NCI-H1436 (cell line): ENCODE results near the gene CNN2.
"Not testable (repeated sequence)": the region's sequence is repeated elsewhere in the genome, so short reads cannot be mapped to it uniquely, and the experiment has no call there.

Experiments used
- DNase-seq: peaks from one replicate; lab custom pipeline; 2025; lab: John Stamatoyannopoulos, UW

Gene CNN2

DNA sequence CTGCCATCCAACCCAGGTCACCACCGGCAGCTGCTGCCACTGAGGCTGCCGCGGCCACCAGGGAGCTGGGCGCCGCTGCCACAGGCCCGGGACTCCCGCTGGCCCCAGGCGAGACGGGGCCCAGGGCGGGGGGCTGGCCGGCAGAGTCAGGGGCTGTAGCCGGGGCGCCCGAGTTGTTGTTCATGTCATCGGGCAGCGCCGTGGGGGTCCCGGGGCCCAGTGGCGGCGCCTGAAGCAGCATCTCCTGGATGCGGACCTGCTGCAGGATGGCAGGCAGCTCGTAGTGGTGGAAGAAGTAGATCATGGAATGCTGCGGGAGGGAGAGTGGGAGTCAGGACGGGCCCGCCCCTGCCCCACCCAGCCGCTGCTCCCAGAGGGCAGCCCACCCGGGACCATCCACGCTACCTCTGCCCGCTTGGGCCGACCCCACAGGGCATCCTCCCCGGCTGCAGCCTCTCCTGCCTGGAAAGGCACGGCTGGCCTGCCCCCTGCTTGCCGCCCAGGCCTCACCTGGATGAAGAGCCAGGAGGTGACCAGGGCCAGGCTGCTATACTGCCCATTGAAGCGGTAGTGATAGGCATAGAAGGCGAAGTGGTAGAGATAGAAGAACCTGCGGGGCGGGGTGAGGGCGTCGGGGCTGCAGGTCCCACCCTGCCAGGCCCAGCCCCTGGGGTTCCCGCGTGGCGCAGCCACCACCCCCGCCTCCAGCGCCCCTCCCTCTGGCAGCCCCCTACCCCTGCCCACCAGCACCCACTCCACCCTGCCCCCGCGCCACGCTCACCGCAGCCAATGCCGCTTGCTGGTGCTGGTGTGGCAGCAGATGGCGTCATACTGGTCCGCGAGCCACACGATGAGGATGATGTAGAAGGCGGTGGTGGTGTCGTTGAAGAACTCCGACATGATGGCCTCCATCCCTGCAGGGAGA is 15.6 kb upstream of the CNN2 start:
- DNase-seq: no peak

DNA sequence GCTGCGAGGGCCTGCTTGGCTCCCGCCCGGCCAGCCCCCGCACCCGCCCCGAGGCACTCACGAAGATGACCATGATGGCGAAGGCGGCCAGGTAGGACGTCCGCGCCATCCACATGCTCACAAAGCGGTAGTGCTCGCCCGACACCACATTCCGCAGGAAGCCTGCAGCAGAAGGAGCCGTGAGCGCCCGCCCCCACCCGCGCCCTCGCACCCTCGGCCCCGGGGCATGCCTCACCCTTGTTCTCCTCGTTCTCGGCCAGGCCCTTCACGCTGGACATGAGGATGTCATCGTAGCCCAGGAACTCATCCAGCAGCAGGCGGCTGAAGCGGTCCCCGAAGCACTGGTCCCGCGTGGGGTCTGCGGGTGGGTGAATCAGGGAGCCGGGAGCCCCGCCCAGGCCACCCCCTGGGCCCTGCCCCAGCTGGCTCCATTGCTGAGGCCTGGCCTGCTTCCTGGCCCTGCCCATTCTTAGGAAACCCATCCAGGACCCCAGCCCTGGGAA is 14.5 kb upstream of the CNN2 start:
- DNase-seq: no peak

DNA sequence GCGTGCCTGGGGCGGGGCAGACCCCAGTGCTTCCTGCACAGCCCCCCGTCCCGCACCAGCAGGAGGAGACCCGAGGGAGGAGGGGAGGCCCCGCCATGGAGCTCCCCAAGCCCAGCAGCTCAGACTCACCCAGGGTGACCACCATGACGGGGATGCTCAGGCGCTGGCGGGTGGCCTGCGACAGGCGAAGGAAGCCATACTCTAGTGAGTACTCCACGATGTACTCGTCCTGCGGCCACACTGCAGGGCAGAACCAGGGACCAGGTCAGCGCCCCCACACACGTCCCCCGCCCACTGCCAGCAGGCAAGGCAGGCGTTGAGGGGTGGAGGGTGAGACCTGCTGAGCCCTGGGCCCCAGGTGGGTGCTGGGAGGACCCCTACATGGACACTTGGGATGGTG is 14.1 kb upstream of the CNN2 start:
- DNase-seq: no peak

DNA sequence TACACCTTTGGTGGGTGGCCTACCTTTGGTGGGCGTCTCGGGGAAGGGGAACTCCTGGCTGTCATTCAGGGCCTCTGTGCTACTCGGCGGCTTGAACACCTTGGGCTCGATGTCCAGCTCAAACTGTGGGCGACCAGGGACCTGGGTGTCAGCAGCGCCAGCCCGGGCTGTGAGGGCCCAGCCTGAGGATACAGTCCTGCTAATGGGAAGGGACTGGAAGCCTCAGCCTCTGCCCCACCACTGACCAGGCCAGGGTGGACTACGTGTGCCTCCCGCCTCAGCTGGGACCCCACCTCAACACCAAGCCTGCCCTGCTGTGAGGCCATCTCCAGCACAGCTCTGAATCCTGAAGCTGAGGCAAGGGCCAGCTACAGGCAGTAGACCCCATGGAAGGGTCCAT is 13.2 kb upstream of the CNN2 start:
- no peak for DNase-seq

DNA sequence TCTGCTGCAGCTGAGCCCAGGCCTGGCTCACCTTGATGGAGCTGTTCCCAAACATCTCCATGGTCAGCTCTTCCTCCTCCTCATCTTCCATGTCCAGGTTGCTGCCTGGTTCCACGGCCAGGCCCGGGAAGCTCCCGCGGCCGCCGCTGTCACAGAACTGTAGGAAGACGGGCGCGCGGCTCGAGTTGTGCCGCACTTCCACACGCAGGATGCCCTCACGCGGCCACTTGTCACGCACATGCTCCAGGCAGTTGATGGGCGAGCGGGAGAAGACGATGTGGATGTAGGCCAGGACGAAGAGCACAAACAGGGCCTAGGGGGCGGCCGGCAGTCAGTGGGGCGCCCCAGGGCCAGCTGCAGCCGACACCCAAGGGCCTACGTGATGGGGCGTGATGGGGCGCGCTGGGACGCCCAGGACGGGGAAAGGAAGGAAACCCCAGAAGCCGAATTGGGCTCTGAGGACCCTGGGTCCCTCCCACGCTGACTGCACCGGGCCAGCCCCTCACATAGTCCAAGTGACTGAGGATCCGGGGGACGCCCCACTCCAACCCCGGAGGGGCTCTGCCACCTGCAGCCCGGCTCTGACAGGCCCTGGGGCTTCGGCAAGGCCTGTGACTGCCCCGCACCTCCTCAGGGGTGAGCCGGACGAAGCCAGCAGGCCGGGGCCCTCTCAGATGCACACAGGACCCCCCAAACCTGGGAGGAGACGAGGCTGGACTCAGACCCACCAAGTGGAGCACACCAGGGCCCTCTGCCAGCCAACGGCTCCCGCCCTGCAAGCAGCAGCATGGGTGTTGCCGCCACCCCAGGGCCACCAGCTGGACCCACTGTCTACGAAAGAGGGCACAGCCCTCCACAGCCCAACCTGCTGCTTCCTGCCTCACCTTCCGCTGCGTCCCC is 12.0 kb upstream of the CNN2 start:
- DNase-seq: no peak

DNA sequence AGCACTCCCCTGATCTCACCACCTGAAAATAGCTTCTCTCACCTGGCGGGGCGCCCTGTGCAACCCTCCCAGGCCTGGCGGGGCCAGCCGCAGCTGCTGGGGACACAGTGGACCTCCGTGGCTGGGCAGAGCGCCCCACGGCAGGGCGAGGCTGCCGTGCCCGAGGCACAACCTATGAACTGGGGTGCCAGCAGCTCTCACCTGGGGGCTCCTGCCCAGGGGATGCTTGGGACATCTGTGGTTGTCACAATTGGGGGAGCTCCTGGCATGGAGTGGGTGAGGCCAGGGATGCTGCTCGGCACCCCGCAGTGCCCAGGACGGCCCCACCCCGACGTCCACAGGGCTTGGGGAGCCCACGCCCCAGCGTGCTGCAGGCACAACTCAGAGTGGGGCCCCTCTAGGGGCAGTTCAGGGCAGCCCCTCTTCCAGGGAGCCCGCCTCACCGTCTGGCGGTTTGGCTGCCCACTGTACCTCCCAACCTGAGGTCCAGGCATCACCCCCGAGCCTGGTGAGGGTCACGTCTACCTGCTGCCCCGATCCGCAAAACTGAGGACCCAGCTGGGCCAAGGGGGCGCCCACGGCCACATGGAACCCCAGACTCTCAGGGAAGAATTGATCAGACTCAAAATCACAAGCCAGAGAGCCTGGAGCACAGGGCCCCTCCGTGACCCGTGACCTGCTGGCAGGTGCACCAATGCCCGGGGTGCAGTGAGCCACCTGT is 11.2 kb upstream of the CNN2 start:
- DNase-seq: no peak

DNA sequence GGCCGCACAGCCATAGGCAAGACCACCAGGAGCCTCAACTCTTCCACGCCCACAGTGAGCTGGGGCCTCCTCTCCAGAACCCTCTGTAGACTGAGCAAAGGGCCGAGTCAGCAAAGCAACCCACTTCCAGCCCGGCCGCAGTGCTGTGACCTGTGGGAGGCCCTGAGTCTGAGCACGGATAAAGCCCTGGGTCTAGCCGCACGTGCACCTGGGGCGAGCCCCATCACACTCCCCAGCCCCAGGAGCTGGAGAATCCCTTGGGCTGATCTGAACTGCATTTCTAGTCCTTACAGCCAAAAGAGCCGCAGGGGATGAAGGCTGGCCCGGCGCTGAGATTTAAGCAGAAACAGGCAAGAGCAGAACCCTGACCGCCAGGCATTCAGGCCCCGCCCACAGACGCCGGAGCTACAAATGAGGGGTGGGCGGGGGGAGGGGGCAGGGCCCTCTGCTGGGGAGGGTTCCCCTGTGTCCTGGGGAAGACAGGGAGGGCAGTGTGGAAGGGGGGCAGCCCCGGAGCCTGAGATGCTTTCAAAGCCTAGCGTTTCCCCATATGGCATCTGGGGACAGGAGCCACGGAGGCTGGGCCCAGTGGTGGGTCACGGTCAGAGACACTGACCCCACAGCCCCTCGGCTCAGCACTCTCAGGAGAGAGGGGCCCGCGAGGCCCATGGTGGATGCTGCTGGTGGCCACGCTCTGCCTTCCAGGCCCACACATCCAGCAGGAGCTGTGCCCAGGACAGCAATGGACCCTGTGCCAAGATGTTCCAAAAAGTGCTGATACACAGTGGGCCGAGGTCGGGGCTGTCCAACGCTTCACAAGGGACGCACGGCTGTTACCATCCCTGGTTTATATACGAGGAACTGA is 10.4 kb upstream of the CNN2 start:
- DNase-seq: no peak

DNA sequence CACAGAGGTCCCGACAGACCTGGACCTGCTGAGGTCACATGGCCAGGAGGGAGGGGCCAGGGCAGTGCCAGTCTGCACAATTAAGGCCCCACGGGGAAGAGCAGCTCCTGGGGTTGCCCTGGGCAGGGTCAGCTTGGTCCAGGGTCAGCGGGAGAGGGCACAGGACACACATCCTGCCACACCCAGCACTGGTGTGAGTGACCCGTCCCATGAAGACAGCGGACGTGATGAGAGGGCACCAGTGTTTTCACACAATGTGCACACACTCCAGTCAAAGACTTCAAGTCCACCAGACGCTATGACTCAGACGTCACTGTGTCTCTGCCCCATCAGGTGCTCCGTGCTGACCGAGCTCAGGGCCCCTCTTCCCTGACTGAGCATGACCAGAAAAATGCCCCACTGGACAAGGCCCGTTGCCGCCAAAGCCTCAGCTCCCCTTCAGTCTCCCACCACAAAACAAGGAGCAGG is 9.7 kb upstream of the CNN2 start:
- no peak for DNase-seq

DNA sequence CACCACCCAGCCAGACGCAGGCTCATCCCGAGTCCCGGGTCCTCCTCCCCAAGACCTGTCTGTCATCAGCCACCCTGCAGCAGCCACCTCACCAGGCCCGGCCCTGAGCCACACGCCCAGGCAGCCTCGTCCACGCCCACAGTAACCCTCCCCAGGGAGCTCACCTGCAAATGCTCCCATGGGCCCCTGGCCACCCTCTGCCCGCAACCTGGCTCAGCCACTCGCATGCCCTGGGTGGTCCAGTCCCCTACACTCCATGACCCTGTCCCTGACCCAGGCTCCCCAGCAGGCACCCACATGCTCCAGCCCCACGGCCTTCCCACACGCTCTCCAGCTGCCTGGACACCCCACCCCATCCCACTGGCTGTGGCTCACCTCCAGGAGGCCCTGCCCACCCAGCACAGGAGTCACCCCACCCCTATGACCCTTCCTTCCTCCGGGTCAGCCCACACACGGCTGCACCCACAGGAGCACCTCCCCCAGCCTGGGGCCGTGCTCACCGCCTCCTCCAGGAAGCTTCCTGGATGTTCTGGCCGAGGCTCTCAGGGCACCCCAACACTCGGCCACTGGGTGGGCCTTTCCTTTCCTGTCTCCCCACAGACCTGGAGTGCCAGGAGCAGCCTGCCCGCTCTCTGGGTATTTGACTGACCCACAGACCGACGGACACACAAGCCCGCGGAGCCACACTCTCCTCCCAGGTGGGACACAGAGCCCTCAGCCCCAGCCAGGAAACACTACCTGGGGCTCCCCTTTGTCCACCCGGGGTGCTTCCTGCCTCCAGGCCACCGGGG is 9.1 kb upstream of the CNN2 start:
- no peak for DNase-seq

DNA sequence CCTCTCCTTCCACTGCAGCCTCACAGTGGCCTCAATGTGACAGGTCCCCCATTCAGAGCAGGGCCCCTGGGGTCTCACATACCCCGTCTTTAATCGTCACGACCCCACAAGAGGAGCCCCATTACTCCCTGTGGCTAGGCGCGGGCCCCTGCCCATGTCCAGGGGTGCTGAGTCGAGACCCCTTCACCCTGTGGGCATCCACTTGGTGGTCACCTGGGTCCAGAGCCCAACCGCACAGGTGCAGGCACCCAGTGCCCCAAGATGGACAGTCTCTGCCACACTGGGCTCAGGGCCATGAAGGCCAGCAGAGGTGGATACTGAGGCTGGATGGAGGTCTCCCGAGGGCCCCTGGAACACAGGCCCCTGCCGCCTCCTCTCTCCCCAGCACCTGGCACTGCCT is 8.5 kb upstream of the CNN2 start:
- DNase-seq: no peak

DNA sequence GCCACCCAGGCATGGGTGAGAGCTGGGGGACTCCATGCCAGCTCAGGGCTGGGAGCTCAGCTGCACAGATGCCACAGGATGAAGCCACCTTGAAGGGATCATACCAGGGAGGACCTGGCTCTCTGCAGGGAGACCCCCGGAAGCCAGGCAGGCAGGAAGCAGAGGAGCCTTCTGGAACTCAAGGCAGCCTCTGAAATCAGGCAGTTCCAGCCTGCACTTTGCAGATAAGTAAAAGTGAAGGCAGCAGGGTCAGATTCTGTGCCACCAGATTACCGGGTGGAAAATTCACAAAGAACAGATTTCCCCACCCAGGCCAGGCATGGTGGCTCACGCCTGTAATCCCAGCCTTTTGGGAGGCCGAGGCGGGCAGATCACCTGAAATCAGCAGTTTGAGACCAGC is 8.0 kb upstream of the CNN2 start:
- no peak for DNase-seq

DNA sequence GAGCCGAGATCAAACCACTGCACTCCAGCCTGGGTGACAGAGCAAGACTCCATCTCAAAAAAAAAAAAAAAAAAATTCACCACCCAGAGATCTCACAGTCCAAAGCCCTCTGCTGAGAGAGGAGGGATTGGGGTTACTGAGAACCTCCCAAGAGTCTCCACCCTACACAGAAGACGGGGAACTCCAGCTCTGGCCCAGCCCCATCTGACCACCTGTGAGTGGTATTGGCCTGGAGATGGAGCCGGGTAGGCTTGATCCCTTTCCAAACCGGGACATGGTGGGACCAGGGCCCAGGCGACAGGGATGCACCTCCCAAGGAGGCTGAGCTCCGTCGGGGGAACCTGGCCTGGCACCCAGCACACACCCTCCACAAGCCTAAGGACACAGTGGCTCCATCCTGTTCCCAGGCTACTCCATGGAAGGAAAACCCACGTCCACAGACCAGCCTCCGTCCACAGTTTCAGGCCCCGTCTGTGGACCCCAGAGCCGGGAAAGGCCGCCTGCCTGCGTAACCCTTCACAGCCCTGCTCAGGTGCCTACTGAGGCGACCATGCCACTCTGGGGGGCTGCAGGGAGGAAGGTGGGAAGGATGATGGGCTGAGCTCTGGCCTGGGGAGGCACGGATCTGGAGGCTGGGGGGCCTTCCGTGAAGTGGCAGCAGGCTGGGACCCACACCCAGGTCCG is 7.3 kb upstream of the CNN2 start:
- no peak for DNase-seq

DNA sequence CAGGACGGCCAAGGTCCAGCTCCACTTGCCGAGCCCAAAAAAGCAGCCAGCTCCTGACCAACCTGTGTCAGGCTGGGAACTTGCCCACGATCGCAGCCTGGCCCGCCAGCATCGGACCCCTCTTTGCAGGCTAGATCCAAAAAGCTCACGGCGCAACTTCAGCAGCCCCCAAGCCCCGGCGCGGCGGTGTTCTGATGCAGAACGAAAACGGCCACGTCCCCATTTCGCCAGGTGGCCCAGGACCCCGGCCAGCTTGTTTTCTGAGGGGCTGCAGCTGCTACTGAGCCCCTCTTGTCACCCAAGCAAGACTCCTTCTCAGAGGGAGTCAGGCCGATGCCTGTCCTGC is 6.8 kb upstream of the CNN2 start:
- no peak for DNase-seq

DNA sequence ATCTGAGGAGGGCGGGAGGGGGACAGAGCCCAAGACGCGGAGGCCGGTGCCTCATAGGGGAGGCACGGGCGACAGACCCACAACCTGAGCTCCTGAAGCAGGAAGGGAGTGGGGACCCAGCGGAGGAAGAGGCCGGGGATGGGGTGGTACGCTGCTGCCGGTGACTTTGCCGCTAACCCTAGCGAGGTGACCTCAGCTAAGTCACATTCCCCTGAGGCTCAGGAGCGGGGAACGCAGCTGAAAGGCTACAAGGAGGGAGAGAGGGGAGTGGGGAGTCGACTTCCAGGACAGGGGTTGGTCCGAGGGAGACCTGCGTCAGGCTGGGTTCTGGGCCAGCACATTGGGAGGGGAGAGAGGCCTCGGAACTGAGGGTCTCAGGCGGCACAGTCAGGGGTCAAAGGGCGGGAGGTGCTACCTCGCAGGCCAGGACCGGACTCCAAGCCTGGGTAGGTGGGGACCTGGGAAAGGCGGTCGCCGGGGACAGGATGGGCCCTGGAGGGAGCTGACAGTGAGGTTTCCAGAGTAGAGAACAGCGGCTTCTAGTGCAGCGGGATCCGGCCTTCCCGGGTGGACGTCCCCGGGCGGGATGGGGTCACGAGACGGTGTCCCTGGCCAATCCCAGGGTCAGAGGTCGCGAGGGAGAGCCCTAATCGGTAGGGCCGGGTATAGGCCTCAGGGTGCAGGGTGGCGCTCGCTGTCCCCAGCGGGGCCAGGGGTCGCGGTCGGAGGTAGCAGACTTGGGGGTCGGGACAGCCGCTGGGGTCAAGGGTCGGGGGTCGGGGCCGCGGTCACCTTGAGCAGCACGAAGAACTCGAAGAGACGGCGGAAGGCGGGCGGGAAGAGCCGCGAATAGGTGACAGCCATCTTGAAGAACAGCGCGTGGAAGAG is 6.2 kb upstream of the CNN2 start:
- no peak for DNase-seq

DNA sequence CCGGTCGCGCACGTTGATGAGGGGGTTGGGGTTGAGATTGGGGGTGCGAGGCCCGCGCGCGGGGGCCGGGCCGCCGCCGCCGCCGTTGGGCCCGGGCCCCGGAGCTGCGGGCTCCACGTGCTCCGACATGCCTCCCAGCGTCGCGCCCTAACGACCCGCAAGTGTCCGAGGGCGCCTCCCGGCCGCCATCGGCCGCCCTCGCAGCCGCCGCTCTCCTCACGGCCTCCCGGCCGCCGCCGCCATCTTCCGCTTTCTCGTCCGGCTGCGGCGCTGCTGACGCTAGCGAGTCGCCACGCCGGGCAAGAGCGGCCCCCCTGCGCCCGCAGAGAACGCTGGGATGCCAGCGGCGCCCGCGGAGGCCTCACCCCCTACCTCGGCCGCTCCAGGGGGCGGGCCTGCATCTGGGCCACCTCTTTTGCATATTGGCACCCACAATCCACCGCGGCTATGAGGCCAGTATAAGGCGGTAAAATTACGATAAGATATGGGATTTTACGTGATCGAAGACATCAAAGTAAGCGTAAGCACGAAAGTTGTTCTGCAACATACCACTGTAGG is 5.5 kb upstream of the CNN2 start, which contains the start of gene TMEM259:
TSS of gene TMEM259 (minus strand) at position 256 of the 558 bp plus-strand sequence. CDS start at position 129, 127 bp downstream.
- peak; percentile 98 for DNase-seq

DNA sequence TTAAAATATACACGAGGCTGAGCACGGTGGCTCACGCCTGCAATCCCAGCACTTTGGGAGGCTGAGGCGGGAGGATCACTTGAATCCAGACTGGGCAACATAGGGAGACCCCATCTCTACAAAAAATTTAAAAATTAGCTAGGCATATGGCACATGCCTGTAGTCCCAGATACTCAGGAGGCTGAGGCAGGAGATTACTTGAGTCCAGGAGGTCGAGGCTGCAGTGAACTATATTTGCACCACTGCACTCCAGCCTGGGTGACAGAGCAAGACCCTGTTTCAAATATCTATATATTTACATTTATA is 2.6 kb upstream of the CNN2 start:
- DNase-seq: not testable (repeated sequence)

DNA sequence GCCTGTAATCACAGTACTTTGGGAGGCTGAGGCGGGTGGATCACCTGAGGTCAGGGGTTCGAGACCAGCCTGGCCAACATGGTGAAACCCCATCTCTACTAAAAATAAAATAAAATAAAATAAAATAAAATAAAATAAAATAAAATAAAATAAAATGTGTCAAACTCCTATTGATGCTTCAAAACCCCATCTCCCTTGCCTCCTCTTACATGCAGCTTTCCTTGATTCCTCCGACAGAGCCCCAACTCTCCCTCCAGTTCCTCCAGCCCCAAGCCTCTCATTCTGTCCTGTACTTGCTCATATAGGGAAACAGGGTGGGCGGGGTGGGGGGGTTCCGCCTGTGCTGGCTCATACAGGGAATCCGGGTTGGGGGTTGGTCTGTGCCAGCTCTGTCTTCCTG is 1.3 kb upstream of the CNN2 start:
- not testable (repeated sequence) for DNase-seq
